SK-MEL-5 (cell line): Measurements from ENCODE around the gene TMEM145. TPM values are rescaled to one million over a fixed set of nuclear protein-coding genes. Genes with fewer than 3 reads are reported as not detected.
A peak's percentile ranks its signal among the peaks of the same experiment; 100 is the strongest.
"Not testable (repeated sequence)": the region's sequence is repeated elsewhere in the genome, so short reads cannot be mapped to it uniquely, and the experiment has no call there.

Experiments
- DNase-seq: peaks from one replicate; pipeline ENCODE4 v3.0.0-alpha.2; 2016; ENCODE audit warnings: low read depth, low spot score
- in situ Hi-C: cut with HindIII; loops from 2 replicates; pipeline ENCODE4 v1.10.0; 2016; ENCODE audit warnings: low sequenced_read_pairs, high pct_unique_total_duplicates, low pct_unique_long_range_greater_than_20kb
- total RNA-seq: library from RNA; depleted of rRNA; stranded (reverse); fragments of >200 nt; shearing (Covaris generic); gene quantifications from 2 replicates; pipeline ENCODE4 v1.2.3, GENCODE V29; 2014

The TMEM145 gene
- total RNA-seq, 1 experiment from 2014 or later = 0.98 TPM

DNA sequence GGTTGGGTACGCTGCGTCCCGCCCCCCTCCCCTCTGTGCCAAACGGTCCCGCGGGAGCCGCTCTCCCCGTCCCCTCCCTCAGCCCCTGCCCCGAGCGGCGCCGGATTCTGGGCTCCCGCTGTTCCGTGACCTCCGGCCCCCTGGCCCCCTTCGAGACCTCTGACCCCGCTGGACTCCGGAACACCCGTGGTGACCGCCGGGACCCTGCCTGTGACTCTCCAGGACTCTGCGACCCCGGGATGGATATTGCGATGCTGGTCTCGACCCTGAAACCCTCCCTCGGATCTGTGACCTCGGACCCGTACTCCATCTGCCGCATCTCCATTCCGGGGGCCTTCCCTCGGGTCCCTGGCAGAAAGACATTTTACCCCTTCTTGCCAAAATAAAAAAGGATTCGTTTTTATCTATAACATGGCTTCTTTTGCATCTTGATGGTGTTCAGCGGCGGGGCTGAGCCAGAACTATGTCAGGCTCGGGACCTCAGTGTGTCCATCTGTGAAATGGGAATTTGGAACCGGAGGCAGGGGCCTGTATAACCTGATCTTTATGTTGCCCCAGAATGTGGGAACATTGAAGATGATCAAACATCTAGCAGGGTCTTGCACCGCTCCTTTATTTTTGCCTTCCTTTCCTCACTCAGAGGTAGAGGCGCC lies 11.7 kb downstream of the TMEM145 start:
- no peak for DNase-seq
- in situ Hi-C loops = no loop called here

DNA sequence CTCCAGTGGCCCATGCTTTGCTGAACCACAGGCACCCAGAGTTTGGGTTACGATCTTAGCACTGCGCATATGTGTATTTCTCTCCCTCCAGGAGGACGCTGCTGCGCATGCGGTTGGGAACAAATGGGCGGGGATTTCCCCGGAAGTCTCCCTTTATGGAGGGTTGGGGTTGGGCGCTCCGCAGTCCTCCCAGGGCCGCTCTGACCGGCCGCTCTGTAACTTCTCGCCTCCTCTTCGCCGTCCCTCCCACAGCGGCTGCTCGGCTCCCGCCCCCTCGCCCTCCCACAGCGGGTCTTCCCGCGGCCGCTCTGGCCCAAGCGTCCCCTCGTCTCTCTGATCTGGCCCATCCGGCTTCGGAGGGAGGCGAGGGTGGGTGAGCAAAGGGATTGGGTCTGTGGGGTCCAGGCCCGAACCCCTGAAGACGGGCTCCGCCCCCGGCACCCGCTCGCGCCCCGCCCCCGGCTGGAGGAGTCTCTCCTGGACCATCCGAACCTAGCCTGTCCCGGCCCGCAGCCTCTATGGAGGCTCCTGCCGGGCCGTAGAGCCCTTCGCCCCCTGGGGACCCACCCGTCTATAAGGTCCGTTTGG lies 12.3 kb downstream of the TMEM145 start, which contains the start of gene MEGF8:
Gene MEGF8, plus strand, starts transcription at position 328 of the 588 bp plus-strand sequence. CDS start 609 bp downstream, outside the sequence.
- peak; percentile 98 for DNase-seq
- in situ Hi-C loops = no loop called here

DNA sequence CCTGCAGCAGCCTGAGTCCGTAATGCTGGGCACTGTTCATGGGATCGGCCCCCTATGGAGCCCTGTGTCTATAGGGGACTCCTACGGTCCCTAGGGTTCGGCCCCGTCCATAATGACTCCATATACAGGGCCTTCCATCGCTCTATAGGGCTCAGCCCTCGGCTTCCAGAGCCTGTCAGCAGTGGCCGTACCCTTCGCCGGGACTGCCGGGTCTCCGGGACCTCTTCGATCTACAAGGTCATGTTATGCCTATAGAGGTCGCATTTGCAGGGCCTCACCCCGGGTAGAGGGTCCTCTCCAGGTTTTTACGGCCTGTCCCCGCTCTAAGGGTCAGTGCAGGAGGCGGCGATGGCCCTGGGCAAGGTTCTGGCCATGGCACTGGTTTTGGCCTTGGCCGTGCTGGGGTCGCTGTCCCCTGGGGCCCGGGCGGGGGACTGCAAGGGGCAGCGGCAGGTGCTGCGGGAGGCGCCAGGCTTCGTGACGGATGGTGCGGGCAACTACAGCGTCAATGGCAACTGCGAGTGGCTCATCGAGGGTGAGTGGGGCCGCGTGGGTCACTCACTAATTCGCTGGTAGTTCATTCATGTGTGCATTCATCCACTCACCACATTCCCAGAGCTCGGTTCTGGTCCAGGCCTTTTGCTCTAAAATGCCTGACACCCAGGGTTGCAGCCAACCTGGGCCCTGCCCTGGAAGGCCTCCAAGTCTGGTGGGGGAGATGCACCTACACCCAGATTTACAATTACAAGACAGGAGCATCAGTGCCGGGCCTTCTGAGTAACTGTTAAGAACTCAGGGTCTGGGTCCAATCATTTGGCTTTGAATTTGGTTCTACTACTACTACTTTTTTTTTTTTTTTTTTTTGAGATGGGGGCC lies 13.0 kb downstream of the TMEM145 start:
- in situ Hi-C loops = no loop called here
- peak; percentile 8 for DNase-seq

DNA sequence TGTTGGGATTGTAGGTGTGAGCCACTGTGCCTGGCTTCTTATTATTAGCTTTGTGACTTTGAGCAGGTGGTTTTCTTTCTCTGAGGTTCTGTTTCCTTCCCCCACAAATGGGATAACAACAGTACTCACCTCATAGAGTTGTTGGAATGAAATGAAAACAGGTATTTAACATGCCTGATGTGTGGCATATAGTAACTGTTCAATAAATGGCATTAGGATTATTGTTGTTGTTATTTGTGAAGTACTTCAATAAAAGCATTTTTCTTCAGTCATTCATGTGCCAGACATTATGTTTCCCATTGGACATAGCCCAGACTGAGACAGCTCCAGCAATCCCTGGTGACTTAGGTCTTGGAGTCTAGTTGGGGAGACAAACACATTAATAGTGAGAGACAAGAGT lies 13.9 kb downstream of the TMEM145 start:
- DNase-seq = no peak
- in situ Hi-C loops = no loop called here

DNA sequence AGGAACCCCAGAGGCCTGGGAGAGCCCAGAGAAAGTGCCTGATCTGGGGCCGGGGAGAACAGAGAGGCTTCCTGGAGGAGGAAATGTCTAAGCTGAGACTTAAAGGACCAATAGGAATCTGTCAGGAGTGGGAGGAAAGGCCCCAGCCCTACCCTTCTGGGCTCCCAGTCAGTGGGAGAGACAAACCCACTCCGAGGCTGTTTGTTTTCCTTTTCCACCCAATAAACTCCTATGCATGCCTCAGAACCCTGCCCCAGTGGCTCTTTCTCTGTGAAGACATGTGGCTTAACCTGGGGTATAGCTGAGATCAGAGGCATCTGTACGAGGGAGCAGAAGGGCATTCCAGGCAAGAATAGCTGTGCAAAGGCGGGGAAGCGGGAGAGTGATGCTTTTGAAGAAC lies 14.3 kb downstream of the TMEM145 start:
- in situ Hi-C loops = no loop called here
- no peak for DNase-seq

DNA sequence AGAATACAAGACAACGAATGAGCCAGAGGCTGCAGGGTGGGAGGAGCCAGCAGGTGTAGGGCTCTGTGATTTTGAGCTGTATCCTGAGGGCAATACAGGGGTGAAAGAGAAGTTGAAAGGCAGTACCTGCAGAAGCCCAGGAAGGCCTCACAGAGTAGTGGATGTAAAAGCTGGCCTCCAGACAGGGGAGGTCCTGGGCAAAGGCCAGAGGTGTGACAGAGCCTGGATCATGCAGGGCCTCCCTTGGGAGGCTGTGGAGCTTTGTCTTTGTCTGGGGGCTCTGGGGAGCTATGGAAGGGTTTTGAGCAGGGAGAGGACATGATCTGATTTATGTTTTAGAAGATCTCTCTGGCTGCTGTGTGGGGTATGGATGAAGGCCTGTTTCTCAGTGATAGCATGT lies 15.0 kb downstream of the TMEM145 start:
- DNase-seq = no peak
- in situ Hi-C loops = no loop called here

DNA sequence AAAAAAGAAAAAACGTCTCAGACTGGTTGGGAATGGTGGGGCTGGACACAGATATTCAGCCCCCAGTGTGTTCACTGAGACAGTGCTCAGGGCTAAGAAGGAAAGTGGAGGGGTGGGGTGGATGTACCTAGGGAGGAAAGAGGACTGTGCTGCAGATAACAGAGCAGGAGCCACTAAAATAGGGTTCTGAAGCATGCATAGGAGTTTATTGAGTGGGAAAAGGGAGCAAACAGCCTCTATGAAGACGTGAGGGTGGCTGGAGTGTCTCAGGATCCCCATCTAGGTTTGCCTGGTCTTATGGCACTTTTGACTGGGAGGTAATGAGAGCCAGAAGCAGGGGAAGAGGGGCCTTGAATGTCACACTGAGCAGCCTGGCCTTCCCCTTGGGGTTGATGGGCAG lies 15.7 kb downstream of the TMEM145 start:
- no peak for DNase-seq
- in situ Hi-C loops = no loop called here

DNA sequence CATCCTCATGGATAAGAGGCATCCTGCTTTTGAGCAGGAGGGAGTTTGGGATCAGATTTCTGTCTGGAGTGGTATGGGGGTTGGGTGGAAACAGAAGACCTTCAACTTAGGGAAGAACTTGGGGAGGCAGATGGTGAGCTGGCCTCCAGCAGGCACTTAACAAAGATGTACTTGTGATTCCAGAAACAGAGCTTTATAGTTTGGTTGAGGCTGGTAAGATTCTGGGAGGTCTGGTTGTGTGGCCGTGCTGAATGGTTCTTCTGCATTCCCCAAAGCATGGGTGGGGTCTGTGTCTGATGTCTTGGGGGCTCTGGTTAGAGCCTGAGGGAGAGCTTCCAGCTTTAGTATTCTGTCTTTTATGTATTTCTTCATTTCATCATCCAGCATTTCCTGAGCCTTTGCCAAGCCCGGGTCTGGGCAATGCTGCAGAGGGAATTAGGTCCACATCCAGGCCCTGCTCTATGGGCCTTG lies 17.2 kb downstream of the TMEM145 start:
- in situ Hi-C loops = no loop called here

DNA sequence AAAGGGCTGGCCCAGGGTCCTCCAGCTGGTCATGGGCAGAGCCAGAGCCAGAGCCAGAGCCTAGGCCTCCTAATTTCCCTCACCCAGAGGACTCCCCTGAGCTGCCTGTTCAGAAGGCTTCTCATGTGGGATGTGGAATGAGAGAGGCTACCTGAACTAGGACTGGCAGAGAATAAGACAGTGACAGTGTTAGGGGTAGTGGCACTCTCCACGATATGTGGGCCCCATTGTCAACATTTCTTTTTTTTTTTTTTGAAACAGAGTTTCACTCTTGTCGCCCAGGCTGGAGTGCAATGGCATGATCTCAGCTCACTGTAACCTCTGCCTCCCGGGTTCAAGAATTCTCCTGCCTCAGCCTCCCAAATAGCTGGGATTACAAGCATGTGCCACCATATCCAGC lies 18.2 kb downstream of the TMEM145 start:
- in situ Hi-C loops = not testable (repeated sequence)

More for the DNA sequence above, 17.2 kb downstream of the TMEM145 start:
- DNase-seq = peak; percentile 62

DNA sequence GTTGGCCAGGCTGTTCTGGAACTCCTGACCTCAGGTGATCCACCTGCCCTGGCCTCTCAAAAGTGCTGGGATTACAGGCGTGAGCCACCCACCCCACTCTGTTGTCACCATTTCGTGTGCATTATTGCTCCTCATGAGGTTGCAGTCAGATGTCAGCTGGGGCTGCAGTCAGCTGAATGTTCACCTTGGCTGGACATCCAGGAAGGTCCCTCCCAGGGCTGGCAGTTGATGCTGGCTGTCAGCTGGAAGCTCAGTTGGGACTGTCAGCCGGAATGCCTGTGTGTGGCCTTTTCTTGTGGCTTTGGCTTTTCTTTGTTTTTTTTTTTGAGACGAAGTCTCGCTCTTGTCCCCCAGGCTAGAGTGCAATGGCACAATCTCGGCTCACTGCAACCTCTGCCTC lies 18.9 kb downstream of the TMEM145 start:
- in situ Hi-C loops = no loop called here
- no peak for DNase-seq

More for the DNA sequence above, 18.2 kb downstream of the TMEM145 start:
- not testable (repeated sequence) for DNase-seq

DNA sequence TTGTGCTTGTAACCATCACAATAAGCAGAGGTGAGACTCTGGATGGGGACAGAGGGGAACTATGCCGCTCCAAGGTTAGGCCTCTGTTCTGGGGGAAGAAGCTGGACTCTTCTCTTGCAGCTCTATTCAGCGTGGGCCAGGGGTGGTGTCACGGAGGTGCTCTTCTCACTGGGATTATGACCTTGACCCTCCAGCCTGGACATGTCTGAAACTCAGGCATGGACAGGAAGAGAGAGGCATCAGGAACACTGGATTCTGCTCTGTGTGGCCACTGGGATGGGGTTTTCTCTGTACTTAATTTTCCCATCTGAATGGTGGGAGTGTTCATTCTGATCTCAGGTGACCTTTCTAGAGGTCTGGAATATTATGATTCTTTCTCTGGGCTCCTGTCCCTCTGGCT lies 19.9 kb downstream of the TMEM145 start:
- in situ Hi-C loops = no loop called here
- no peak for DNase-seq

DNA sequence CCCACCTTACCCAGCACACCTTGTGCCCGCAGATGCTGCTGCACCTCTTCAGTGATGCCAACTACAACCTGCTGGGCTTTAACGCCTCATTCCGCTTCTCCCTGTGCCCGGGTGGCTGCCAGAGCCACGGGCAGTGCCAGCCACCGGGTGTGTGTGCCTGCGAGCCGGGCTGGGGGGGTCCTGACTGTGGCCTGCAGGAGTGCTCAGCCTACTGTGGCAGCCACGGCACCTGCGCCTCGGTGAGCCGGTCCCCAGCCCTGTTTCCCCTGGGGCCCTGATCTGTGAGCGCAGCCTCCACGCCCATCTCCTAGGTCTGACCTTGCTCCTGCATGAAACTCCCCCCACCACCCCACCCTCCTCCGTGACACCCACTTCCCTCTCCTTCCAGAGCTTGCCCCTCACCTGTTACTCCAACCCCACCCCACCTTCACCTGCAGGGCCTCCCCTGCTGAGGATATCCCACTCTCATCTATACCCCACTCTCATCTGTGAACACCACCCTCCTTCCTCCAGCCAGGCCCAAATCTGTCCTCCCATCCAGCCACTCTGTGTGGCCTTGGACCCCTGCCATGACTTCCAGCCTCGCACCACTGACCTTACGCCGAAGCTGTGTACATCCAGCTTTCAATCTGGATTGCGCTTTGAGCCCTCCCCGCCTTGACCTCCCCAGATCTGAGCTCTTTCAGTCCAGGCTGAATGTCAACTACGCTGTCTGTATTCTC lies 21.0 kb downstream of the TMEM145 start:
- DNase-seq = no peak
- in situ Hi-C loops = no loop called here

DNA sequence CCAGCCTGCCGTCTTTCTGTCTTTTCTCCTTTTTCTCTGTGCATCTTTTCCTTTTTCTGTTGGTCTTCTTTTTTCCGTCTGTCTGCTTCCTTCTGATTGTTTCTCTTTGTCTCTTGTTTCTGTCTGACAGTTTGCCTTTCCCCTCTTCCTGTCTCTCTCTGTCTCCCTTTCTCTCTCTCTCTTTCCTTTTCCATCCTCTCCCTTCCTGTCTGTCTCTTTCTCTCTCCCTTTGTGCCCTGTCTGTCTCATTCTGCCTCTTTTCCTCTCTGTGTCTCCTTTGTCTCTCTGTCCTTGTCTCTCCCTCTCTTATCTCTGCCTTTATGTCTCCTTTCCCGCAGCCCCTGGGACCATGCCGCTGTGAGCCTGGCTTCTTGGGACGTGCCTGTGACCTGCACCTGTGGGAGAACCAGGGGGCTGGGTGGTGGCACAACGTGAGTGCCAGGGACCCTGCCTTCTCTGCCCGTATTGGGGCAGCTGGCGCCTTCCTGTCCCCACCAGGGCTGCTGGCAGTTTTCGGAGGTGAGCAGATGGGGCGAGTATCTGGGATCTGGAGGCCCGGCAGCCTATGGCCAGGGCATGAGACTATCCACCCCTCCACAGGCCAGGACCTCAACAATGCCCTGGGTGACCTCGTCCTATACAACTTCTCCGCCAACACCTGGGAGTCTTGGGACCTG lies 21.7 kb downstream of the TMEM145 start:
- no peak for DNase-seq
- in situ Hi-C loops = no loop called here

DNA sequence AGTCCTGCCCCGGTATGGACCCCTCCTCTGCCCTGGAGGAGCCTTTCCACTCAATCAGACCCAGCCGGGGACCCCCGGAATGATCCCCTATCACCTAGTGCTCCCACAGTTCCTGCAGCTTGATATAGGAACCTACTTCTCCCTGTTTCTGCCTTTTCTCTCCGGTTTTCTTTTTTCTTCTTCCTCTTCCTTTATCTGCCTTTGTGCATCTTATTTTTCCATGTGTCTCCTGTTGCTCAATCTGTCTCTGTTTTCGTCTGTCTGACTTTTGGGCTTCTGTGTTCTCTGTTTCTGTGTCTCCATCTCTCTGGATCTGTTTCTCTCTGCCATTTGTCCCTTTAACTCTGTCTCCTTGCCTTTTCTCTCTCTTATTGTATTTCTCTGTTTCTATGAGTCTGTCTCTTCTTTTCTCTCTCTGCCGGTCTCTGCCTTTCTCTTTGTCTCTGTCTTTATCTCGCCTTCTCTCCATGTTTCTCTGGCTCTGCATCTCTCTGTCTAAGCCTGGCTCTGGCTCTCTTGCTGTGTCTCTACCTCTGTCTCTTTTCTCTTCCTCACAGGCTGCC lies 22.3 kb downstream of the TMEM145 start:
- in situ Hi-C loops = no loop called here

DNA sequence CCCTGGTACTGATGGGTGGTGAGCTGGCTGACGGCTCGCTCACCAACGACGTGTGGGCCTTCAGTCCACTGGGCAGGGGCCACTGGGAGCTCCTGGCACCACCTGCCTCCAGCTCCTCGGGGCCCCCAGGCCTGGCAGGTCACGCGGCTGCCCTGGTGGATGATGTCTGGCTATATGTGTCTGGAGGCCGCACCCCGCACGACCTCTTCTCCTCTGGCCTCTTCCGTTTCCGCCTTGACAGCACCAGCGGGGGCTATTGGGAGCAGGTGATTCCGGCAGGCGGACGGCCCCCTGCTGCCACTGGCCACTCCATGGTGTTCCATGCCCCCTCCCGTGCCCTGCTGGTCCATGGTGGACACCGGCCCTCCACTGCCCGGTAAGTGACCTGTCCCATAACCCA lies 22.9 kb downstream of the TMEM145 start:
- DNase-seq = no peak
- in situ Hi-C loops = no loop called here

More for the DNA sequence above, 22.3 kb downstream of the TMEM145 start:
- no peak for DNase-seq

DNA sequence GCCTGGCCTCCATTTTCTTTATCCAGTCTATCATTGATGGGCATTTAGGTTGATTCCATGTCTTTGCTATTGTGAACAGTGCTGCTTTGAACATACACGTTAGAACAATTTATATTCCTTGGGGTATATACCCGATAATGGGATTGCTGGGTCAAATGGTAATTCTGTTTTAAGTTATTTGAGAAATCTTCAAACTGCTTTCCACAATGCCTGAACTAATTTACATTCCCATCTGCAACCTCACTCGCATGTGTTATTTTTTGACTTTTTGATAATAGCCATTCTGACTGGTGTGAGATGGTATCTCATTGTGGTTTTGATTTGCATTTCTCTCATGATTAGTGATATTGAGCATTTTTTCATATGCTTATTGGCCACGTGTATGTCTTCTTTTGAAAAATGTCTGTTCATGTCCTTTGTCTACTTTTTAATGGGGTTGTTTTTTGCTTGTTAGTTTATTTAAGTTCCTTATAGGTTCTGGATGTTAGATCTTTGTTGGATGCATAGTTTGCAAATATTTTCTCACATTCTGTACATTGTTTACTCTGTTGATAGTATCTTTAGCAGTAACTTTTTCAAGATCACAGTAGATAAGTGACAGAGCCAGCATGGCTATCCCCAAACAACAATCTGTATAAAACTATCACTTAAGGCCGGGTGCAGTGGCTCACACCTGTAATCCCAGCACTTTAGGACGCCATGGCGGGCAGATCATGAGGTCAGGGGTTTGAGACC lies 26.2 kb downstream of the TMEM145 start:
- in situ Hi-C loops, DNase-seq: not testable (repeated sequence)
